ENCODE results near the gene EFNA1. TPM values are rescaled to one million over a fixed set of nuclear protein-coding genes. Genes with fewer than 3 reads are reported as not detected.

EFNA1 gene
- total and polyA plus RNA-seq, 11 donors = 22.8 to 103 (median 37.2) TPM

- Histone ChIP-seq H3K27ac (no peak overlapping the region), H3K9me3 (no peaks in the 10 kb centered on the region), H3K4me1 (peaks cover 0 to 15% (median 8%) of the 10 kb centered on the region in 12 donors), H3K4me3 (no peak overlapping the region), H3K27me3 (no peaks in the 10 kb centered on the region), H3K36me3 (no peaks in the 10 kb centered on the region)
- ATAC-seq (no peak), DNase-seq (no peak)
- intact Hi-C loops (cut with DNase I) = no loop called here
- 86 to 90% (median 88%) methylated on average over 7 of the region's 7 CpGs for WGBS, 4 donors
- TF ChIP-seq POLR2A (IDR thresholded peaks at IDR 0.05) (no peak), CTCF (IDR thresholded peaks at IDR 0.05) (no peak)
Observed at GRCh38 chr1:155182052-155182550, 54.4 kb downstream of the EFNA1 start.

DNA sequence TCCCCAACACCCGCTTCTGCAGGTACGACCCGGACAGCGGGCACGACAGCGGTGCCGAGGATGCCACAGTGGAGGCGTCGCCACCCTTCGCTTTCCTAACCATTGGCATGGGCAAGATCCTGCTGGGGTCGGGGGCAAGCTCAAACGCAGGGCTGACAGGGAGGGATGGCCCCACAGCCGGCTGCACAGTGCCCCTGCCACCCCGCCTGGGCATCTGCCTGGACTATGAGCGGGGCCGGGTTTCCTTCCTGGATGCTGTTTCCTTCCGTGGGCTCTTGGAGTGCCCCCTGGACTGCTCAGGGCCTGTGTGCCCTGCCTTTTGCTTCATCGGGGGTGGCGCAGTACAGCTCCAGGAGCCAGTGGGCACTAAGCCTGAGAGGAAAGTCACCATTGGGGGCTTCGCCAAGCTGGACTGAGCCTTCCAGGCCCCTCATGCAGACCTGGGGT, 56.1 kb downstream of the EFNA1 start:
- ATAC-seq (no peak), DNase-seq (peak in 2 of 5 donors; percentile 21 to 31)
- intact Hi-C loops (cut with DNase I) = no loop called here
- H3K36me3 ChIP-seq = no peaks in the 10 kb centered on the region
- peaks cover 0 to 14% (median 8%) of the 10 kb centered on the region in 12 donors for H3K4me1 ChIP-seq
- H3K9me3 ChIP-seq = no peaks in the 10 kb centered on the region
- H3K27me3 ChIP-seq = no peaks in the 10 kb centered on the region
- H3K27ac ChIP-seq = no peak overlapping the region
- no peak overlapping the region for H3K4me3 ChIP-seq
- WGBS, 4 donors = 88 to 93% (median 91%) methylated on average over 18 to 20 of the region's 20 CpGs
- no peak for TF ChIP-seq POLR2A (IDR thresholded peaks at IDR 0.05)
- TF ChIP-seq CTCF (IDR thresholded peaks at IDR 0.05) = no peak

- Histone ChIP-seq H3K4me1 (peaks cover 0 to 14% (median 8%) of the 10 kb centered on the region in 12 donors), H3K36me3 (no peaks in the 10 kb centered on the region), H3K27ac (peak overlapping the region in 4 of 12 donors; percentile 23 to 68 (median 64)), H3K9me3 (no peaks in the 10 kb centered on the region), H3K4me3 (no peak overlapping the region), H3K27me3 (no peaks in the 10 kb centered on the region)
- ATAC-seq (no peak), DNase-seq (peak in 2 of 5 donors; percentile 12 to 38)
- WGBS, 4 donors = 85 to 95% (median 93%) methylated on average over 4 of the region's 4 CpGs
- TF ChIP-seq CTCF (IDR thresholded peaks at IDR 0.05) (no peak), POLR2A (IDR thresholded peaks at IDR 0.05) (no peak)
- intact Hi-C loops (cut with DNase I) = no loop called here
Observed at GRCh38 chr1:155184351-155184811, 56.7 kb downstream of the EFNA1 start.

Other genes starting within 250 kb of the EFNA1 start
- gene PMVK, start 191.2 kb upstream of the EFNA1 start, total RNA-seq = 10 to 100 TPM; 12.8 to 50.8 (median 37.5) TPM
- 10 to 100 TPM; 47.1 to 52.1 TPM for gene PMVK, start 191.2 kb upstream of the EFNA1 start, polyA plus RNA-seq
- 10 to 100 TPM; 38.2 to 70.4 (median 51.7) TPM for gene PBXIP1, start 171.8 kb upstream of the EFNA1 start, total RNA-seq
- gene PBXIP1, start 171.8 kb upstream of the EFNA1 start, polyA plus RNA-seq = 10 to 100 TPM; 36.9 to 38.2 TPM
- 10 to 100 TPM; 10.7 to 19.2 (median 16.3) TPM for gene PYGO2, start 166.1 kb upstream of the EFNA1 start, total RNA-seq
- 10 to 100 TPM in 1 of 2 donors, 1 to 10 TPM in 1; 9.7 to 18.0 TPM for gene PYGO2, start 166.1 kb upstream of the EFNA1 start, polyA plus RNA-seq
- 100 to 1,000 TPM in 1 of 9 donors, 10 to 100 TPM in 8; 38.8 to 115 (median 62.4) TPM for gene SHC1, start 157.1 kb upstream of the EFNA1 start, total RNA-seq
- 10 to 100 TPM; 23.6 to 93.7 TPM for gene SHC1, start 157.1 kb upstream of the EFNA1 start, polyA plus RNA-seq
- 10 to 100 TPM; 11.0 to 30.0 (median 16.7) TPM for gene CKS1B, start 153.2 kb upstream of the EFNA1 start, total RNA-seq
- 10 to 100 TPM in 1 of 2 donors, 1 to 10 TPM in 1; 6.8 to 48.9 TPM for gene CKS1B, start 153.2 kb upstream of the EFNA1 start, polyA plus RNA-seq
- gene FLAD1, start 144.5 kb upstream of the EFNA1 start, total RNA-seq = 10 to 100 TPM; 19.4 to 35.0 (median 27.4) TPM
- 10 to 100 TPM; 22.3 to 50.7 TPM for gene FLAD1, start 144.5 kb upstream of the EFNA1 start, polyA plus RNA-seq
- gene LENEP, start 134.3 kb upstream of the EFNA1 start, total RNA-seq = not detected
- gene LENEP, start 134.3 kb upstream of the EFNA1 start, polyA plus RNA-seq = not detected
- 10 to 100 TPM; 29.5 to 80.0 (median 46.6) TPM for gene ZBTB7B, start 125.1 kb upstream of the EFNA1 start, total RNA-seq
- gene ZBTB7B, start 125.1 kb upstream of the EFNA1 start, polyA plus RNA-seq = 100 to 1,000 TPM in 1 of 2 donors, 10 to 100 TPM in 1; 39.2 to 103 TPM
- under 1 TPM in 8 of 9 donors, not detected in 1; 0.14 to 0.62 (median 0.35) TPM for gene DCST2, start 94.1 kb upstream of the EFNA1 start, total RNA-seq
- under 1 TPM; 0.17 to 0.65 TPM for gene DCST2, start 94.1 kb upstream of the EFNA1 start, polyA plus RNA-seq
- gene DCST1, start 94.1 kb upstream of the EFNA1 start, total RNA-seq = not detected
- gene DCST1, start 94.1 kb upstream of the EFNA1 start, polyA plus RNA-seq = not detected
- 100 to 1,000 TPM in 3 of 9 donors, 10 to 100 TPM in 6; 55.8 to 199 (median 67.5) TPM for gene ADAM15, start 76.6 kb upstream of the EFNA1 start, total RNA-seq
- 100 to 1,000 TPM; 112 to 113 TPM for gene ADAM15, start 76.6 kb upstream of the EFNA1 start, polyA plus RNA-seq
- 1 to 10 TPM; 1.1 to 3.3 (median 2.2) TPM for gene EFNA4, start 64.1 kb upstream of the EFNA1 start, total RNA-seq
- gene EFNA4, start 64.1 kb upstream of the EFNA1 start, polyA plus RNA-seq = 1 to 10 TPM; 2.0 to 4.8 TPM
- 1 to 10 TPM in 2 of 9 donors, under 1 TPM in 7; 0.20 to 2.4 (median 0.61) TPM for gene EFNA3, start 49.0 kb upstream of the EFNA1 start, total RNA-seq
- 1 to 10 TPM in 1 of 2 donors, under 1 TPM in 1; 0.61 to 1.9 TPM for gene EFNA3, start 49.0 kb upstream of the EFNA1 start, polyA plus RNA-seq
- 10 to 100 TPM in 4 of 9 donors, 1 to 10 TPM in 5; 5.4 to 21.7 (median 9.7) TPM for gene SLC50A1, start 8.0 kb downstream of the EFNA1 start, total RNA-seq
- 10 to 100 TPM; 15.7 to 36.0 TPM for gene SLC50A1, start 8.0 kb downstream of the EFNA1 start, polyA plus RNA-seq
- gene DPM3, start 12.7 kb downstream of the EFNA1 start, total RNA-seq = 10 to 100 TPM; 46.1 to 70.7 (median 54.4) TPM
- 100 to 1,000 TPM in 1 of 2 donors, 10 to 100 TPM in 1; 75.4 to 216 TPM for gene DPM3, start 12.7 kb downstream of the EFNA1 start, polyA plus RNA-seq
- 100 to 1,000 TPM; 106 to 199 (median 123) TPM for gene KRTCAP2, start 45.4 kb downstream of the EFNA1 start, total RNA-seq
- 100 to 1,000 TPM; 220 to 283 TPM for gene KRTCAP2, start 45.4 kb downstream of the EFNA1 start, polyA plus RNA-seq
- gene TRIM46, start 46.0 kb downstream of the EFNA1 start, total RNA-seq = under 1 TPM in 5 of 9 donors, not detected in 4; 0.08 to 0.41 (median 0.12) TPM
- under 1 TPM in 1 of 2 donors, not detected in 1; 0.04 TPM for gene TRIM46, start 46.0 kb downstream of the EFNA1 start, polyA plus RNA-seq
- 10 to 100 TPM in 2 of 9 donors, 1 to 10 TPM in 7; 3.0 to 22.2 (median 5.5) TPM for gene THBS3, start 80.0 kb downstream of the EFNA1 start, total RNA-seq
- gene THBS3, start 80.0 kb downstream of the EFNA1 start, polyA plus RNA-seq = 1 to 10 TPM; 2.7 to 6.8 TPM
- 10 to 100 TPM; 14.1 to 32.2 (median 19.3) TPM for gene MTX1, start 80.8 kb downstream of the EFNA1 start, total RNA-seq
- 10 to 100 TPM; 28.1 to 37.1 TPM for gene MTX1, start 80.8 kb downstream of the EFNA1 start, polyA plus RNA-seq
- 10 to 100 TPM; 10.5 to 24.4 (median 12.8) TPM for gene ENTREP3, start 127.6 kb downstream of the EFNA1 start, total RNA-seq
- 10 to 100 TPM in 1 of 2 donors, 1 to 10 TPM in 1; 5.1 to 21.6 TPM for gene ENTREP3, start 127.6 kb downstream of the EFNA1 start, polyA plus RNA-seq
- 10 to 100 TPM; 51.2 to 92.8 (median 65.8) TPM for gene SCAMP3, start 134.5 kb downstream of the EFNA1 start, total RNA-seq
- 100 to 1,000 TPM in 1 of 2 donors, 10 to 100 TPM in 1; 53.3 to 123 TPM for gene SCAMP3, start 134.5 kb downstream of the EFNA1 start, polyA plus RNA-seq
- gene CLK2, start 145.6 kb downstream of the EFNA1 start, total RNA-seq = 10 to 100 TPM in 8 of 9 donors, 1 to 10 TPM in 1; 9.6 to 26.1 (median 17.2) TPM
- 10 to 100 TPM; 15.9 to 22.8 TPM for gene CLK2, start 145.6 kb downstream of the EFNA1 start, polyA plus RNA-seq
- 1 to 10 TPM in 4 of 9 donors, under 1 TPM in 5; 0.49 to 1.7 (median 0.99) TPM for gene HCN3, start 149.6 kb downstream of the EFNA1 start, total RNA-seq
- 1 to 10 TPM; 1.2 to 1.4 TPM for gene HCN3, start 149.6 kb downstream of the EFNA1 start, polyA plus RNA-seq
- gene PKLR, start 173.6 kb downstream of the EFNA1 start, total RNA-seq = under 1 TPM in 1 of 9 donors, not detected in 8; 0.09 TPM
- gene PKLR, start 173.6 kb downstream of the EFNA1 start, polyA plus RNA-seq = not detected
- gene FDPS, start 181.0 kb downstream of the EFNA1 start, total RNA-seq = 10 to 100 TPM; 63.7 to 87.9 (median 77.6) TPM
- gene FDPS, start 181.0 kb downstream of the EFNA1 start, polyA plus RNA-seq = 100 to 1,000 TPM in 1 of 2 donors, 10 to 100 TPM in 1; 67.0 to 120 TPM
- 10 to 100 TPM; 14.6 to 28.0 (median 16.3) TPM for gene RUSC1, start 193.0 kb downstream of the EFNA1 start, total RNA-seq
- 10 to 100 TPM; 16.3 to 25.9 TPM for gene RUSC1, start 193.0 kb downstream of the EFNA1 start, polyA plus RNA-seq

Data from heart left ventricle (tissue), 16 donors.